Loucy (cell line): Measurements from ENCODE around the gene HUNK.

Experiments used
- H2AFZ ChIP-seq: fragments of 200-600 bp; sonication (generic); 2 replicates; pipeline ENCODE4 v1.6.0; 2016; ENCODE audit warnings: antibody characterized with exemption, mild to moderate bottlenecking, low read length, moderate library complexity
- H3F3A ChIP-seq: fragments of 200-600 bp; 2 replicates; pipeline ENCODE4 v1.6.0; 2016; ENCODE audit warnings: antibody characterized with exemption, low read depth, mild to moderate bottlenecking
- H3K27me3 ChIP-seq: fragments of 200-600 bp; sonication (generic); 2 replicates; pipeline ENCODE4 v1.6.1; 2014; ENCODE audit warnings: low read length, mild to moderate bottlenecking; ENCODE audit not compliant: insufficient read depth, poor library complexity, severe bottlenecking
- H3K36me3 ChIP-seq: fragments of 200-600 bp; sonication (generic); 2 replicates; pipeline ENCODE4 v1.6.1; 2016; ENCODE audit warnings: low read length; ENCODE audit not compliant: insufficient read depth
- H3K4me1 ChIP-seq: fragments of 200-600 bp; sonication (generic); 2 replicates; pipeline ENCODE4 v1.5.1; 2014; ENCODE audit warnings: low read length, mild to moderate bottlenecking; ENCODE audit not compliant: insufficient read depth, poor library complexity, severe bottlenecking
- H3K4me2 ChIP-seq: fragments of 200-600 bp; sonication (generic); 2 replicates; pipeline ENCODE4 v1.6.0; 2014; ENCODE audit warnings: antibody characterized with exemption, low read length, low read depth, mild to moderate bottlenecking; ENCODE audit not compliant: poor library complexity, severe bottlenecking
- H3K4me3 ChIP-seq: fragments of 200-600 bp; sonication (generic); 2 replicates; pipeline ENCODE4 v1.5.1; 2014; ENCODE audit warnings: low read length, mild to moderate bottlenecking, mixed read lengths; ENCODE audit not compliant: poor library complexity, severe bottlenecking
- H3K79me2 ChIP-seq: fragments of 200-600 bp; sonication (generic); 2 replicates; pipeline ENCODE4 v1.6.1; 2014; ENCODE audit warnings: low read length; ENCODE audit not compliant: insufficient read depth
- H3K9ac ChIP-seq: fragments of 200-600 bp; sonication (generic); 2 replicates; pipeline ENCODE4 v1.6.0; 2014; ENCODE audit warnings: mild to moderate bottlenecking, low read depth, low read length, moderate library complexity; ENCODE audit not compliant: poor library complexity, severe bottlenecking
- H3K9me2 ChIP-seq: fragments of 200-600 bp; sonication (generic); replicated peaks from 2 replicates; pipeline ENCODE4 v1.6.1; 2016; ENCODE audit warnings: low read depth, low read length, mixed read lengths
- H3K9me3 ChIP-seq: fragments of 200-600 bp; sonication (generic); 2 replicates; pipeline ENCODE4 v1.6.1; 2014; ENCODE audit warnings: mild to moderate bottlenecking, antibody characterized with exemption, low read length, low read depth; ENCODE audit not compliant: insufficient read depth
- H4K20me1 ChIP-seq: fragments of 200-600 bp; sonication (generic); 2 replicates; pipeline ENCODE4 v1.6.0; 2014; ENCODE audit warnings: antibody characterized with exemption, low read length, mild to moderate bottlenecking; ENCODE audit not compliant: insufficient read depth, poor library complexity, severe bottlenecking
- EZH2phosphoT487 ChIP-seq: fragments of 200-600 bp; IDR thresholded peaks from 2 replicates; pipeline ENCODE4 v1.6.1; 2018; ENCODE audit warnings: antibody characterized with exemption, mild to moderate bottlenecking, moderate library complexity, borderline replicate concordance
- TF ChIP-seq, protein P1 (sequence below): fragments of 200-600 bp; sonication (generic); conservative IDR thresholded peaks from 2 replicates; pipeline ENCODE4 v1.5.1; 2014; ENCODE audit warnings: mild to moderate bottlenecking, antibody characterized with exemption, low read length

Gene HUNK

DNA sequence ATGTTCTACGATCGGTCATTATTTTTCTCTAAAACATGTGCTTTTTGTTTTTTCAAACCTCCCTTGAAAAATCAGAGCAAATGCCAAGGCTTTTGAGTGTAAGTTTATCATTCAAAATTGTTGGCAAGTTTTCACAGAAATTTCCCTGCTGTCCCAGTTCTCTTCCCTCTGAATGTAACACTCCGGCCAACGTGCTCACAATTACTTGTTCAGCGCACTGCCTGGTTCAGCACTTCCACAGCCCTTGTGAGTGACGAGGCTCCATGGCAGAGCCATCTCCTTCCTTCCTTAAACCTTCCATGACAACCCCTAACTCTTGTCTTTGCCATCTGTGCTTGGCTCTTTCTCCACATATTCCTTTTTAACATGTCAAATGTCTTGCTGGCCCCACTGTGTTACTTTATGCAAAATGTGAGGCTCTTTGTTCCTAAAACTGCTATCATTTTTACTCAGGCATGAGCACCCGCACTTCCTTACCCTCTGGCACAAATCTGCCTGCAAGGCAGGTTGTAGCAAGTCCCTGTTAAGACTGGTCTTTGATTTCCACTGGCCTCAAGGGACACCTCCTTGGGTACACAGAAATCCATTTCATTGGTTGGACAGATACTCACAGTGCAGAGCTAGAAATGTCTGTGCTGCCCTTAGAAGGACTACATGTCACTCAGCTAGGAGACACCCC lies 142.8 kb downstream of the HUNK start:
- Histone ChIP-seq H4K20me1 (no peaks in the 10 kb centered on the region), H3K4me2 (no peak overlapping the region), H3K79me2 (no peaks in the 10 kb centered on the region), H3K36me3 (no peaks in the 10 kb centered on the region), H3K4me3 (no peak overlapping the region), H3K9me2 (no peaks in the 10 kb centered on the region), H3F3A (no peaks in the 10 kb centered on the region), H3K9ac (no peak overlapping the region), H2AFZ (no peak overlapping the region), H3K9me3 (no peaks in the 10 kb centered on the region; the same call in 1 of the 2 replicates), H3K27me3 (no peaks in the 10 kb centered on the region), H3K4me1 (no peaks in the 10 kb centered on the region)
- TF ChIP-seq, protein P1, sequence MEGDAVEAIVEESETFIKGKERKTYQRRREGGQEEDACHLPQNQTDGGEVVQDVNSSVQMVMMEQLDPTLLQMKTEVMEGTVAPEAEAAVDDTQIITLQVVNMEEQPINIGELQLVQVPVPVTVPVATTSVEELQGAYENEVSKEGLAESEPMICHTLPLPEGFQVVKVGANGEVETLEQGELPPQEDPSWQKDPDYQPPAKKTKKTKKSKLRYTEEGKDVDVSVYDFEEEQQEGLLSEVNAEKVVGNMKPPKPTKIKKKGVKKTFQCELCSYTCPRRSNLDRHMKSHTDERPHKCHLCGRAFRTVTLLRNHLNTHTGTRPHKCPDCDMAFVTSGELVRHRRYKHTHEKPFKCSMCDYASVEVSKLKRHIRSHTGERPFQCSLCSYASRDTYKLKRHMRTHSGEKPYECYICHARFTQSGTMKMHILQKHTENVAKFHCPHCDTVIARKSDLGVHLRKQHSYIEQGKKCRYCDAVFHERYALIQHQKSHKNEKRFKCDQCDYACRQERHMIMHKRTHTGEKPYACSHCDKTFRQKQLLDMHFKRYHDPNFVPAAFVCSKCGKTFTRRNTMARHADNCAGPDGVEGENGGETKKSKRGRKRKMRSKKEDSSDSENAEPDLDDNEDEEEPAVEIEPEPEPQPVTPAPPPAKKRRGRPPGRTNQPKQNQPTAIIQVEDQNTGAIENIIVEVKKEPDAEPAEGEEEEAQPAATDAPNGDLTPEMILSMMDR: no peak
- TF ChIP-seq EZH2phosphoT487: no peak

DNA sequence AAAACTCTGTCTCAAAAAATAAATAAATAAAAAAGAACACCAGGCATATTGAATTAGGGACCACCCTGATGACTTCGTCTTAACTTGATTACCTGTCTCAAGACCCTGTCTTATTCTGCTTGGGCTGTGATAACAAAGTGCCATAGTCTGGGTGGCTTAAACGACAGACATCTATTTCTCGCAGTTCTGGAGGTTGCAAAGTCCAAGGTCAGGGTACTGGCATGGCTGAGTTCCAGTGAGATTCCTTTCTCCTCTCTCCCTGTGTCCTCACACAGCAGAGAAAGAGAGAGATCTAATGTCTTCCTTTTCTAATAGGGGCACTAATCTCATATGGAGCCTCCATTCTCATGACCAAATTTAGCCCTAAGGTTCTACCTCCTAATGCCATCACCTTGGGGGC lies 145.6 kb downstream of the HUNK start:
- Histone ChIP-seq H3K9me3 (no peaks in the 10 kb centered on the region), H4K20me1 (no peaks in the 10 kb centered on the region), H3F3A (no peaks in the 10 kb centered on the region), H3K36me3 (no peaks in the 10 kb centered on the region), H3K79me2 (no peaks in the 10 kb centered on the region), H2AFZ (no peak overlapping the region), H3K27me3 (no peaks in the 10 kb centered on the region), H3K4me2 (no peak overlapping the region), H3K9me2 (no peaks in the 10 kb centered on the region), H3K9ac (no peak overlapping the region), H3K4me1 (no peaks in the 10 kb centered on the region), H3K4me3 (no peak overlapping the region)
- no peak for TF ChIP-seq EZH2phosphoT487
- TF ChIP-seq, protein P1: no peak

DNA sequence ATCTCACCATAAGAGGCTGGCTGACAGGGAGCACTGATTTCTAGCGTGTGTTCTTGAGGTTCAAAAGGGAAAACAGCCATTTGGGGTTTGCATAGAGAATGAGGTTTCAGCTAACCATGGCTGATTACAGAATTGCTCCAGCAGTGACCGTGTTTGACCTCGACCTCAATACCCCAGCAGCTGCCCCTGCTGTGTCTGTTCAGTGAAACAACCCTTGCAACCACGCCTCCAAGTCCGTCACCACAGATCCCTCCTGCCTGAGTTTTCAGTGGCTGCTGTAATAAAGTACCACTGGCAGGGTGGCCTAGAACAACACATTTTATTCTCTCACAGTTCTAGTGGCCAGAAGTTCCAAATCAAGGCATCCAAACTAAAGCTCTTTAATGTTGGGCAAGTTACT lies 147.7 kb downstream of the HUNK start:
- Histone ChIP-seq H3K4me2 (no peak overlapping the region), H2AFZ (no peak overlapping the region), H3K79me2 (no peaks in the 10 kb centered on the region), H3K36me3 (no peaks in the 10 kb centered on the region), H3K4me3 (no peak overlapping the region), H3K9me3 (no peaks in the 10 kb centered on the region; the same call in 1 of the 2 replicates), H3K9me2 (no peaks in the 10 kb centered on the region), H3K4me1 (no peaks in the 10 kb centered on the region), H3K27me3 (no peaks in the 10 kb centered on the region), H3F3A (no peaks in the 10 kb centered on the region), H4K20me1 (no peaks in the 10 kb centered on the region), H3K9ac (no peak overlapping the region)
- TF ChIP-seq EZH2phosphoT487: no peak
- TF ChIP-seq, protein P1: no peak
